T-helper 9 cell (primary cell): ENCODE data around the gene OPRL1.

Experiments
- DNase-seq: peaks from one replicate; pipeline ENCODE4 v3.0.0-alpha.2; 2020

Gene OPRL1

DNA sequence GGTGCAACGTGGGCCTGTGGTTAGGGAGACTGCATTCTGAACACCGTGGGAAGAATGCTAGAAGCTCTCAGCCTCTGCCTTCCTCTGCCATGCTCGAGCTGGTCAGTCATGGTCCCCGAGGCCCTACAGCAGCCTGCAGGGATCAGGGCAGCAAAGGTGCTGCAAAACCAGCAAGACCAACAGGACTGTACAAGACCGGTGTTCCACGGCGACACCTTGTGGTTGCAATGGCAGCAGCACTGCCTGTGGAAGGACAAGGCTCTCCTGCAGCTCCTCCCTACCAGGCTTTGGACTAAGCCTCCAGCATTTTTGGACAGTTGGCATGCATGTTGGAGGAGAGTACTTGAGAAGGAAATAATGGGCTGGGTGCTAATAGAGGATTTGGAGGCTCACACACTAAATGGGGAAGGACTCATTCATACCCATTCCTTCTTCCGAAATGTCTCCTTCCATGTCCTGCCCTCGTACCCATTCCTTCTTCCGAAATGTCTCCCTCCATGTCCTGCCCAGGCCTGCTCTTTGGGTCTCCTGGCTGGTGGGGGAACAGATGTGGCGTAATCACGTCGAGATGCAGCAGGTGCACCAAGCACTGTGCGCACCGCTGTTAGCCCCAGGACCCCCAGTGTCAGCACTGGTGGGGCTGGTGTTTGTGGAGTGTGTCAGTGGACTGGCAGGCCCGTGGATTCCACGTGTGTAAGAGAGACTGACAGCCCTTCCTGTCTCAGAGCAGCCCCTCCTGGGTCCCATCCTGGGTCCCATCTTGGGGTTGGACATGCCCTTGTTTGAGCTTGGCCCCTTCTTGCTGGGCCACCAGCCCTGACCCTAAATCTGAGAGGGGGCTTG, 65.8 kb downstream of the OPRL1 start:
- DNase-seq = no peak

DNA sequence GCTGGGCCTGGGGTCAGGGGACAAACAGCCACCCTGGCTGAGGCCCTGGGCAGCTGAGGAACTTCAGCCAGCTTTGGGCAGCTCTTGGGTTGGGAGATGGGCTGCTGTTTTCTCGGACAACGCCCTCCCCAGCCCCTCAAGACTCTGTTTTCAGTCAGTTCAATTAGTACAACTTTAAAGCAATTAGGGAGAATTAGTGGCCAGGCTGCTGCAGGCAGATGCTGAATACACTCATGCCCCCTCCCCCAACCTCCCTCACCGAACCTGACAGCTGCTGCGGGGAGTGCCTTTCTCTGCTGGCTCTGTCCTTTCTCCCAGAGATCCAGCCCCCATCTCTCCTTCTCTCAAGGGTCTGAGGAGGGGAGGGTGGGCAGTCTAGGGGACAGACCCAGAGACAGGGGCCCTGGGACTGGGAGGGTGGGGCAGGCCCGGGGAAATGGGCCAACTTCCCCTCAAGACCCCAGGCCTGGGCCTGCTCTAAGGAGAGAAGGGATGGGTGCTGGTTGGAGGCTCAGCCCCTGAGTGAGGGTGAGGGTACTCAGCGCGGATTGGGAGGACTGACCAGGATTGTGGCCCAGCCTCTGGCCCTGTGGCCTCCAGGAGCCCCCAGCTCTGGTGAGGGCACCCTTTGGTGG, 66.5 kb downstream of the OPRL1 start:
- DNase-seq = no peak

DNA sequence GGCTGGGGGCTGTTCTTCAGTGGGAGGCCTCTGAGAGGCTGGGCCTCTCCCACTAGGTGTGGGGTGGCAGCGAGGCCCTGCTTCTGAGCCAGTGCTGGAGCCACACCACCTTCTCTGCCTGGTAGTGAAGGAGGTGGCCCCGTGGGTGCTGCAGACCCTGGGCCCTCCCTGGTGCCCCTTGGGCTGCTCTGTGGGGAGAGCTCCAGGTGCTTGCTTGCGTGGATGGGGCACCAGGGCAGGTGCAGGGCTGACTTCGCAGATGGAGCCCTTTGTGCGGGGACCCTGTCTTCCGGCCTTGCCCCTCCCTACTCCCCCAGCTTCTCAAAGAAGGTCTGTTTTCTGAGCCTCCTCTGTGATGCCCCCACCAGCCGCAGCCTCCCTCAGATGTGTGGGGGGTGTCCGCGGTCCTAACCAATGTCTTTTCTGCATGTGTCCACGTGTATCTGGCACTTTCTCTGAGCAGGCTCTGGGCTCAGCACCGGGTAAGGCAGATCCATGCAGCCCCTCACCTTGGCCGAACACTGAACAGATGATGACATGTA, 67.1 kb downstream of the OPRL1 start:
- no peak for DNase-seq

DNA sequence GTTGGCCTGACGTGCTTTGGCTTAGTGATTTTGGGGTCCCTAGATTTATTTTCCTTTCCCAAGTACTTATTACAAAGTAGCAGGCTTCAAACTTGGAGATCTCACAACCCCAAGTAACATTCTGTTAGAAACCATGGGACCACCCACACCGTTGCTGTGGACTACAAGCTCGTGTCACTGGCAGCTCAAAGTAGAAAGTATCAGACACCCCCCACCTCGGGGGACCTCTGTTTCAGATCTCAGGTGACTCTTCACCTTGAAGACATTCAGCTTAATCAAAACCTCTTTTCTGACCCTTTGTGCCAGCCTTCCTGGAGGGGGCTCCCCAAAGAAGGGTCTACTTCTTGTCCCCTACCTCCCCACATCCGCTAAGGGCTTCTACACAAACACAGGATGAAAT, 68.7 kb downstream of the OPRL1 start:
- no peak for DNase-seq

DNA sequence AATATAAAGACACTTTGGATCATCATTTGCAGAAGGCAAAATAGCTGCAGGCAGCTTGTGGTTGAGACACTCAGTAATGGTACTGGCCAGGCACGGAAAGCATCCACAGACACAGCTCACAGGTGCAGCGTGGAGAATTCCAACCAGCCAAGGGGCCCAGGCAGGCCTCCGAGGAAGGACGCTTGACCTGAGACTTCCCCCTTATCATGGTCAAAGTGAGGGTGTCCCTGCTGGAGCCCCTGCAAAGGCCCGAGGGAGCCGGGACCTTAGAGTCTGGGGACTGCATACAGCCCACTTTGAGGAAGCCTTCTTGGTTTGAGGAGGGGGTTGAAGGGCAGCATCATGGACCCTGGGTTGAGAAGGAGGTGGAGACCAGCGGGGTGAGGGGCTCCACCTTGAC, 69.3 kb downstream of the OPRL1 start:
- no peak for DNase-seq

DNA sequence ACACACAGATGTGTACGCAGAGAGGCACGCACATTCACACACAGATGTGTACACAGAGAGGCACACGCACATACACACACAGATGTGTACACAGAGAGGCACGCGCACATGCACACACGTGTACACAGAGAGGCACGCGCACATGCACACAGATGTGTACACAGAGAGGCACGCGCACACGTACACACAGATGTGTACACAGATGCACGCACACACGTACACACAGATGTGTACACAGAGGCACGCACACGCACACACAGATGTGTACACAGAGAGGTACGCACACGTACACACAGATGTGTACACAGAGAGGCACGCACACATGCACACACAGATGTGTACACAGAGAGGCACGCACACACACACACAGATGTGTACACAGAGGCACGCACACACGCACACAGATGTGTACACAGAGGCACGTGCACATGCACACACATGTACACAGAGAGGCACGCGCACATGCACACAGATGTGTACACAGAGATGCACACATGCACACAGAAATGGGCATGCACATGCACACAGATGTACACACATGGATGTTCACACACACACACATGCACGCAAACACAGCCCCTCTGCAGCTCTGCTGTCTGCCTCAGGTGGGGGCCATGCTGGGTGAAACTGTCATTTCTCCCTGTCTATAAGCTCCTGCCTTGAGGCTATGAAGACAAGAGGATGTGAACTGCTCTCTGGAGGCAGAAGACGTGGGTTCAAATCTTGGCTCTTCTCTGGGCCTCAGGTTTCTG, 70.1 kb downstream of the OPRL1 start:
- DNase-seq = no peak
